Ishikawa (cell line): ENCODE data around the gene DNAH7.

Experiments used
- CEBPB ChIP-seq: IDR thresholded peaks from 2 replicates; pipeline ENCODE4 v1.6.1; 2012
- CREB1 ChIP-seq: IDR thresholded peaks from 2 replicates; pipeline ENCODE4 v1.6.1; 2012; ENCODE audit warnings: low read depth
- EGR1 ChIP-seq: IDR thresholded peaks from 2 replicates; pipeline ENCODE4 v1.6.1; 2012
- EP300 ChIP-seq: IDR thresholded peaks from 2 replicates; pipeline ENCODE4 v1.6.1; 2012; ENCODE audit warnings: borderline replicate concordance
- FOXM1 ChIP-seq: IDR thresholded peaks from 2 replicates; pipeline ENCODE4 v1.6.1; 2012; ENCODE audit warnings: low read depth, borderline replicate concordance
- NFIC ChIP-seq: IDR thresholded peaks from 2 replicates; pipeline ENCODE4 v1.6.1; 2012
- RAD21 ChIP-seq: IDR thresholded peaks from 2 replicates; pipeline ENCODE4 v1.6.1; 2012; ENCODE audit warnings: low read depth
- TAF1 ChIP-seq: IDR thresholded peaks from 2 replicates; pipeline ENCODE4 v1.6.1; 2012; ENCODE audit warnings: low read depth, mild to moderate bottlenecking
- TCF12 ChIP-seq: IDR thresholded peaks from 2 replicates; pipeline ENCODE4 v1.6.1; 2012; ENCODE audit warnings: low read depth
- TEAD4 ChIP-seq: IDR thresholded peaks from 2 replicates; pipeline ENCODE4 v1.6.1; 2012
- USF1 ChIP-seq: IDR thresholded peaks from 2 replicates; pipeline ENCODE4 v1.6.1; 2012
- YY1 ChIP-seq: IDR thresholded peaks from 2 replicates; pipeline ENCODE4 v1.6.1; 2012; ENCODE audit warnings: low read depth
- ZBTB7A ChIP-seq: IDR thresholded peaks from 2 replicates; pipeline ENCODE4 v1.6.1; 2012; ENCODE audit warnings: low read depth
- TF ChIP-seq, protein P1 (sequence below): IDR thresholded peaks from 2 replicates; pipeline ENCODE4 v1.6.1; 2012
- TF ChIP-seq, protein P2 (sequence below): IDR thresholded peaks from 2 replicates; pipeline ENCODE4 v1.6.1; 2012; ENCODE audit warnings: low read depth, mild to moderate bottlenecking

DNAH7 gene

DNA sequence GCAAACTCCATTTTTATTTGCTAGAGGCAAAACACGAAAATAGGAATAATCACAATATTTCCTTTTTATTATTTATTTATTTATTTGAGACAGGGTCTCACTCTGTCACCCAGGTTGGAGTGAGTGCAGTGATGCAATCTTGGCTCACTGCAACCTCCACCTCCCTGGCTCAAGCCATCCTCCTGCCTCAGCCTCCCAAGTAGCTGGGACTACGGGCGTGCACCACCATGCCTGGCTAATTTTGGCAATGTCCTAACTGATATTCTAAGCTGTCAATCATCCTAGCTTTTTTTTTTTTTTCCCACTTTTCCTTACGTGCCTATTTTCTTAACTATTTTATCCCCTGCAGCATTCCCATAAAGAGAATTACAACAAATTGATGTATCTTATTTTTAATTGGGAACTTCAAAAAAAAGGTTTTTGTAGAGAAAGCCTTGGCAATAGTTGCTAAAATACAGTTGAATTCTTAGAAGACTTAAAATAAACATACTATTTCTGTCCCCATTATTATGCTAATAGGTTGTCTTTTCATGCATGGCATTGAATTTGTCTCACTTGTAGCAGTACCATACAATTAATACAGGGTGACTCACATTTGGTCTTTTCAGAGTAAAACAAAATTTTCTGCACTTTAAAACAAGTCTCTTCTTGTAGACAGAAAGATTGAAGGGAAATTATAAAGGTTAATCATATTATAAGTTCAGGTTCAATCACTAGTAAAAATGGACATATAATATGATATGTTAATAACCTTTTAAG, 258.1 kb downstream of the DNAH7 start:
- TF ChIP-seq RAD21 (no peak), TCF12 (no peak), USF1 (no peak)

DNA sequence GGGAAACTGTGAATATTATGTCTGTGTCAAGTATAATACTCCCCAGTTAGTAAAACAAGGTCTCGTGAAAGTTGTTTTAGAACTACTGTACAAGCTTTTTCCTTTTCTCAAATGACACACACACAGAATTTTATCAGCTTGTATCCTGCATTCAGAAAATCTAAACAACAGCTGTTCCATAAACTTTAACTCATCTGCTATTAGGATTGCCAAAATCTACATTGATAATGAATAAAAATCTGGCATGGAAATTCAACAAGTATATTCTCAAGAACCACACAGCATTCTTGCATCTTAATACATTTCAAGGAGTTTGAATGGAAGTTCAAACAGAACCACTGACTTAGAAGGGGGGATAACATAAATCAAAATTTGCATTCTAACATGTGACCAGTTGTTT, 260.4 kb downstream of the DNAH7 start:
- no peak for TF ChIP-seq TAF1
- no peak for TF ChIP-seq FOXM1
- no peak for TF ChIP-seq USF1
- no peak for TF ChIP-seq CREB1
- TF ChIP-seq, protein P1, sequence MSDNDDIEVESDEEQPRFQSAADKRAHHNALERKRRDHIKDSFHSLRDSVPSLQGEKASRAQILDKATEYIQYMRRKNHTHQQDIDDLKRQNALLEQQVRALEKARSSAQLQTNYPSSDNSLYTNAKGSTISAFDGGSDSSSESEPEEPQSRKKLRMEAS, result no peak
- TF ChIP-seq ZBTB7A, result no peak
- no peak for TF ChIP-seq TCF12
- TF ChIP-seq EGR1, result no peak

GRCh38 chr2:195805283-195805976, 263.2 kb downstream of the DNAH7 start:
- TF ChIP-seq RAD21, result no peak
- no peak for TF ChIP-seq TAF1
- TF ChIP-seq EP300, result no peak

- no peak for TF ChIP-seq TAF1
- no peak for TF ChIP-seq USF1
- TF ChIP-seq CEBPB, result no peak
- no peak for TF ChIP-seq TCF12
- TF ChIP-seq FOXM1, result no peak
- no peak for TF ChIP-seq EGR1
- no peak for TF ChIP-seq NFIC
- TF ChIP-seq, protein P2, sequence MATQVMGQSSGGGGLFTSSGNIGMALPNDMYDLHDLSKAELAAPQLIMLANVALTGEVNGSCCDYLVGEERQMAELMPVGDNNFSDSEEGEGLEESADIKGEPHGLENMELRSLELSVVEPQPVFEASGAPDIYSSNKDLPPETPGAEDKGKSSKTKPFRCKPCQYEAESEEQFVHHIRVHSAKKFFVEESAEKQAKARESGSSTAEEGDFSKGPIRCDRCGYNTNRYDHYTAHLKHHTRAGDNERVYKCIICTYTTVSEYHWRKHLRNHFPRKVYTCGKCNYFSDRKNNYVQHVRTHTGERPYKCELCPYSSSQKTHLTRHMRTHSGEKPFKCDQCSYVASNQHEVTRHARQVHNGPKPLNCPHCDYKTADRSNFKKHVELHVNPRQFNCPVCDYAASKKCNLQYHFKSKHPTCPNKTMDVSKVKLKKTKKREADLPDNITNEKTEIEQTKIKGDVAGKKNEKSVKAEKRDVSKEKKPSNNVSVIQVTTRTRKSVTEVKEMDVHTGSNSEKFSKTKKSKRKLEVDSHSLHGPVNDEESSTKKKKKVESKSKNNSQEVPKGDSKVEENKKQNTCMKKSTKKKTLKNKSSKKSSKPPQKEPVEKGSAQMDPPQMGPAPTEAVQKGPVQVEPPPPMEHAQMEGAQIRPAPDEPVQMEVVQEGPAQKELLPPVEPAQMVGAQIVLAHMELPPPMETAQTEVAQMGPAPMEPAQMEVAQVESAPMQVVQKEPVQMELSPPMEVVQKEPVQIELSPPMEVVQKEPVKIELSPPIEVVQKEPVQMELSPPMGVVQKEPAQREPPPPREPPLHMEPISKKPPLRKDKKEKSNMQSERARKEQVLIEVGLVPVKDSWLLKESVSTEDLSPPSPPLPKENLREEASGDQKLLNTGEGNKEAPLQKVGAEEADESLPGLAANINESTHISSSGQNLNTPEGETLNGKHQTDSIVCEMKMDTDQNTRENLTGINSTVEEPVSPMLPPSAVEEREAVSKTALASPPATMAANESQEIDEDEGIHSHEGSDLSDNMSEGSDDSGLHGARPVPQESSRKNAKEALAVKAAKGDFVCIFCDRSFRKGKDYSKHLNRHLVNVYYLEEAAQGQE, result no peak
- TF ChIP-seq ZBTB7A, result no peak
- no peak for TF ChIP-seq CREB1
- TF ChIP-seq TEAD4, result no peak
- TF ChIP-seq, protein P1, result no peak
Observed at GRCh38 chr2:195795879-195796278, 272.8 kb downstream of the DNAH7 start.

DNA sequence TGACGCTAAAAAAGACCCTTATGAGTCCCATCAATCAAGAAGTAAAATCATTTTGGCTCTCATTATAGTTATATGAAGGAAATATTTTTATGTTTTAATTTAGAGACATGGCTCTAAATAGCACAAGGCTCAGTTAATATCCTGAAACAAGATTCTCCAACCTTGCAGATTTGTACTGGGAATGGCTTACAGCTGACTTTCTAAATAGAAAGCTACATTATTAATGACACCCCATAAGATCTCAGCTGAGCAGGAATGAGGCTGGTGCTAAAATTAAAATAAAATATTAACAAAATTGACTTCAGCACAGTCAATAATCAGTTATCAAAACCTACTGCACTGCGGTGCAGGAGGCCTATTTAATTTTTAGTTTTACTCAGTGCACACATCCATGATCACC, 274.8 kb downstream of the DNAH7 start:
- no peak for TF ChIP-seq CREB1
- TF ChIP-seq, protein P1, result no peak
- TF ChIP-seq, protein P2, result no peak
- TF ChIP-seq RAD21, result no peak
- TF ChIP-seq EP300, result no peak
- TF ChIP-seq TCF12, result no peak

GRCh38 chr2:195782156-195782555, 286.5 kb downstream of the DNAH7 start:
- TF ChIP-seq FOXM1 (no peak), TCF12 (no peak), USF1 (no peak), YY1 (no peak), RAD21 (no peak), TAF1 (no peak), ZBTB7A (no peak), CEBPB (no peak), EP300 (no peak), CREB1 (no peak), TEAD4 (no peak), EGR1 (no peak), NFIC (no peak)
- TF ChIP-seq, protein P1, result no peak
- TF ChIP-seq, protein P2, result no peak
